RCC 7860 (cell line): ENCODE results near the gene TMEM127.
"Not testable (repeated sequence)": the region's sequence is repeated elsewhere in the genome, so short reads cannot be mapped to it uniquely, and the experiment has no call there.

Source experiments
- DNase-seq: peaks from one replicate; pipeline ENCODE4 v3.0.0-alpha.2; 2015; ENCODE audit warnings: low spot score
- FAIRE-seq: peaks from 2 replicates; lab custom pipeline; 2012; peaks lifted over from hg19 to GRCh38; lab: Jason Lieb, UNC

TMEM127 gene

DNA sequence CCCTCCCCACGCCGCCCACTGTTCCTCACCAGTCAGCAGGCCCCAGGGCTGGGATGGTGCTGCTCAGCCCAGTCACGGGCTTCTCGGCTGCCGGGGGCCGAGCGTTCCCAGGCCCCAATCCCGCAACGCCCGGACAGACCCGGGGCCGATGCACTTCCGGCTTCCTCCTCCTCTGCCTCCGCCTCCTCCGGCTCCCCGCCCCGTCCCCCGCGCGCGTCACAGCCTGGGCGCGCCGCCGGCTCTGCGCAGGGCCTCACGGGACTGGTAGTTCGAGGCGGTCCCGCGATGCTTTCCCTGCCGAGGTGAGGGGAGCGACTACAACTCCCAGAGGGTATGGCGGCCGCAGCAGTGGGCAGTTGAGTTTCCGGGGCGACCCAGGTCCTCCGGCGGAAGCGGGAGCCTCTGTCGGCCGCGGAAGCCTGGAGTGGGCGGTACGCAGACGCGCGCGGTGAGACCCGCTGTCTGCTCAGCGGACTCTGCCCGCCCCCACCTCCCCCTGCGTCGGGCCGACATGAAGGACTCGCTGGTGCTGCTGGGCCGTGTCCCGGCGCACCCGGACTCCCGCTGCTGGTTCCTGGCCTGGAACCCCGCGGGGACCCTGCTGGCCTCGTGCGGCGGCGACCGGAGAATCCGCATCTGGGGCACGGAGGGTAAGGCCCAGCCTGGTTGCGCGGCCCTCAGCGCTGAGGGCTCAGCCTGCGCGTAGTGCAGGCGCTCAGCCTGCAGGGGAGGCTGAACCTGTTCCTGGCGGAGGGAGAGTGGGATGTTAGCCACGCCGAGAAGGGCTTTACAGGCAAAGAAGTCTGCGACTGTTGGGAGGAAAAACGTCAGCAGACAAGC lies at the start of gene TMEM127, which contains the start of gene CIAO1:
TSS of gene TMEM127 (minus strand) at position 158 of the 840 bp plus-strand sequence. CDS start 616 bp downstream, outside the sequence.
TSS of gene CIAO1 (plus strand) at position 386 of the 840 bp plus-strand sequence. CDS start at position 512, 126 bp downstream.
- peak; percentile 34 for FAIRE-seq

GRCh38 chr2:96315005-96315399 lies 49.2 kb upstream of the TMEM127 start:
- no peak for DNase-seq
- FAIRE-seq, result no peak

More for the DNA sequence above, at the start of gene TMEM127, which contains the start of gene CIAO1:
- peak; percentile 95 for DNase-seq

DNA sequence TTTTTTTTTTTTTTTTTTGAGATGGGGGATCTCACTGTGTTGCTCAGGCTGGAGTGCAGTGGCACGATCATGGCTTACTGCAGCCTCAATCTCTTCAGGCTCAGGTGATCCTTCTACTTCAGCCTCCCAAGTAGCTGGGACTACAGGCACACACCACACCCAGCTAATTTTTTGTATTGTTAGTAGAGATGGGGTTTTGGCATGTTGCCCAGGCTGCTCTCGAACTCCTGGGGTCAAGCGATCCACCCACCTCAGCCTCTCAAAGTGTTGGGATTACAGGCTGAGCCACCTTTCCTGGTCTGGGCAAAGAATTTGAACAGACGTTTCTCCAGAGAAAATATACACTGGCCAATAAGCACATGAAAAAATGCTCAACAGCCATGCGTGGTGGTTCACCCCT lies 42.5 kb upstream of the TMEM127 start:
- no peak for DNase-seq
- FAIRE-seq, result no peak

DNA sequence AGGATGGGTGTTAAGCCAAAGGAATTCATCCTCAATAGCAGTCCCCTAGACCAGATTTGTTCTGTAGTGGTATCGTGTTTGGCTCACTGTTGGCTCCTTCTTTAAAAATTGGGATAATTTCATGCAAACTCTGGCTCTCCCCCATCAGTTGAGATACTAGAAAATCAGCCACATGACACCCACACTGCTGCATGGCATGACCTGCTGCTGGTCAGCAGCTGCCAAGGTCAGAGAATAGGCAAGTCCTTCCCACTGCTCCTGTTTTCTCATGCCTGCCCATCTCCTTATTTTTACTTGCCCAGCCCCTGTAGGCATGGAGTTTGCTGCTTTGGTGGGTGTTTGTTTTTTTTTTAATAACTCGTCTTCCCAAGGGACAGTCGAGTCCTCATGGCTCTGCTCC lies 40.6 kb upstream of the TMEM127 start:
- DNase-seq, result no peak
- no peak for FAIRE-seq

DNA sequence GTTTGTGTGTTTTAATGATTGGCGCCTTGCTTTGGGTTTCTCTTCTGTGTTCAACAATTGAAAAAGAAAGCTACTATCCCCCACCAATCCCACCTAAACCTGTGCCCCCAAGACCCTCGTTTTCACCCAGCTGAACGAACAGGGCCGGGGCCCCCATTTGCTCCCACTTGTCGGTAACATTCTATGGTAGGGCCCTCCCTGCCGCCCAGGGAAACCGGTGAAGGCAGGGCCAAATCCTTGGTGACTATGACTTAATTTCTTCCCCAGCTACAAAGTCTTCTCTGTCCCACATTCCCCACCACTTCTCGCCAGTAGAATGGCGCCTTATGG lies 40.1 kb upstream of the TMEM127 start:
- no peak for DNase-seq
- FAIRE-seq, result no peak

DNA sequence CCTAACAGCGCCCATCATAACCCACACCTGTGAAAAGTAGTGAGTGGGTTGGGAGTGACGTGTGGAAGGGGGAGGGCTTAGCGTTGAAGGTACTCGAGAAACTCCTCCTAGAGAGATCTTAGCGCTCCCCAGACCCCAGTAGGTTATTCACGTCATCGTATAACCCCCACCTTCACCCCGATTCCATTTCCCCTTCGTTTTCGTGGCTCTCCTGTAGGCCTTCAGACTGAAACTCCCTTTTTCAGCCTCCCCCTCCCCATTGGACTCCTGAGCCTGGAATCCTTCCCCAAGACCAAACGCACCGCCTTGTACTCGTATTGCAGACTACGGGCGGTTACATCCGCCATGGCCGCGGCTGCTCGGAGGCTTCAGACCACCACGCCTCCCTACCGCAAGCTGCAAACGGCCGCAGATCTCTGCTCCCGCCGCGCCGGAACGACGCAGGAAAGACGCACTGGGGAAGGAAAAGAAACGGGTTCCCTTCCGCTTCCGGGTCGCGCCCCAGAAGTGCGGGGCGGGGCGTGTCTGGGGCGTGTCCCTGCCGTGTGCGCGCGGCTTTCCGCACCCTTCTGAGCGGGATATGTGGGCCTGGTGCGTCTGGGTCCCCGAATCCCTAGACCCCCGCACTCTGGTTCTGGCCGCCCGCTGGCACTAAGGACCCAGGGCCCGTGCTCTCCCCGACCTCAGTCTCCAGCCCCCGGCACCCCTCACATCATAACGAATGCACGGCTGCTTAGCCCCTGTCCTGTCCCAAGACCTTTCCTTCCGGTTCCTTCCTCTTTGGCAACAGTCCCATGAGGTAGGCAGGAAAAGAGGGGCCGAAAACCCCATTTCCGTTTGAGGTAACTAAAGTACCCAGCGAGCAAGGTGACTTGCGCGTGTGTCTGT lies 39.5 kb upstream of the TMEM127 start, which contains the start of gene SNRNP200:
TSS of gene SNRNP200 (minus strand) at position 456 of the 888 bp plus-strand sequence. CDS start at position 347, 109 bp downstream.
- DNase-seq (peak; percentile 69), FAIRE-seq (no peak)

DNA sequence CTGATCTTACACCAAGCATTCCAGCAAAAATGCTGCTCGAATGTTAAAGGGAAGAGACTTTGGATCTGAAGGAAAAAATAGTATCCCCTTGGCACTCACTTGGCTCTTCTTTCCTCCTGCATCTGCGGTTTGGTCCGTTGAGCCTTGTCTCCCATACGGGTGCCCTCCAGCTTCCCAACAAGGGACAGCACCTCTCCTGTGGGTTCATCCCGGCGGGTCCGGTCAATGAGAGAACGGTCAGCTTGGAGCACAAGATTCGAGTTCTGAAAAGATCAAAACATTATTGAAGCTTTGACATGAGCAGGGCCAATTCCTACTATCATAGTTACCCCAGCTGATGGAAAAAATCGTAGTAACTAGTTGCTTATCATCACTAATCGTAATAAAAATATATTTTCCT lies 38.8 kb upstream of the TMEM127 start:
- FAIRE-seq (no peak), DNase-seq (no peak)

GRCh38 chr2:96301865-96302264 lies 36.1 kb upstream of the TMEM127 start:
- FAIRE-seq (no peak), DNase-seq (no peak)

DNA sequence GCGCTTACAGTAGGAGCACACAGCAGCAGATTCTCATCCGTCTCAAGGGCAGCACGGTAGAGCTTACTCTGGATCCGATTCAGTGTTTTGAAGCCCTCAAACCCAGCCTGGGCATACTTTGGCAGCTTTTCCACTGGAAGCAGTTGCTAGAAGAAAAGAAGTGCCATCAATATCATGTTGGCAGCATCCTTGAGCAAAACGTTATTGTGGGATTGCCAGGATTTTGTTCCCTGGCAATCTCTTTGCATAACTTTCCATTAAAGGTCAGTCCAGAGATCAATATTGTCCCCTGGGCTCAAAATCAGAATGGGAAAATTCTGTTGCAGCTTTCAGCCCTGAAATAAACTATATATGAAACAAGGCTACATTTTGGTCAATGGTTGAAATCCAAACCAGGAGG lies 31.1 kb upstream of the TMEM127 start:
- DNase-seq, result no peak
- no peak for FAIRE-seq

- not testable (repeated sequence) for DNase-seq, FAIRE-seq
These were observed 28.5 kb upstream of the TMEM127 start for GRCh38 chr2:96294271-96294670.

DNA sequence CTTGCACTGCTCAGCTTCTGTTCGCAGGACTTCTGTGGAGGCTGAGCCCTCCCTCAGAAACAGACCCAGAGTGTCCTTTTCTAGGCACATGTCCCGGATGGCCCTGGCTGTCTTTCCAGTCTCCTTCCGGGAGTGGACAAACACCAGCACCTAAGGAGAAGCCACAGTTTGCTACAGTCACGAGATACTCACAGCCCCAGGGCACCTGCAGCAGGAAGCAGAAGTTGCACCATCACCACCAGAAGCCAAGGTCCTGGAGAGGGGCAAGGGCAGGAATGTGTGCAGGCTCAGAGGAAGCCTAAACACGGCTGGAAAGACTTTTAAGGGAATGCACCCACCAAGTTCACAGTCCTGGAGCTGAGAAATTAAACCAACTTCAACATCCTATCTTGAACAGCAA lies 26.0 kb upstream of the TMEM127 start:
- no peak for FAIRE-seq

DNA sequence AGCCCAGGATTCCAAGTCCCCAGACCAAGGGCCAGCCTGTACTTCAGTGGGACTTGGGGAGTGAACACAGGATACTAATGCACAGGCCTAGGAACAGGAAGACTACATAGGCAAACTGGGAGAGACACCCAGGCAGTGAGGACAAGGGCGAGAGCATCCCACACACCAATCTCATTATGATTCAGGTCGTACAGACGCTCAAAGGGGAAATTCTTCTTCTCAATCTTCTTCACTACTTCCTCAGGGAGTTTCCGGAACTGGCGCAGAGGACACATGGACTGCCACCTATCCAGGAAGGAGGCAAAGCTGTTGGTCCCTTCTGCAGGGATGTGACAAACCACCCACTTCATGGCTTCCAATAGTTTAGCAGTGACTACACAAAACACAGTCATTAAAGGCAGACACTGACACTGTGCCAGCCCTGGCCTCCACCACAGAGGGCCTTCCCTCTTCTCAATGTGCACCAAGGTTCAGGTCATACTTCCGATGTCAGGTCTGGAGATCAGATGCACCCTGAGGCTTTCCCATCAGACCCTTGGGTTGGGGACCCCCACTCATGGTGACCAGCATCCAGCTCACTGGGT lies 21.6 kb upstream of the TMEM127 start:
- FAIRE-seq (no peak), DNase-seq (no peak)

More for the DNA sequence above, 26.0 kb upstream of the TMEM127 start:
- no peak for DNase-seq

DNA sequence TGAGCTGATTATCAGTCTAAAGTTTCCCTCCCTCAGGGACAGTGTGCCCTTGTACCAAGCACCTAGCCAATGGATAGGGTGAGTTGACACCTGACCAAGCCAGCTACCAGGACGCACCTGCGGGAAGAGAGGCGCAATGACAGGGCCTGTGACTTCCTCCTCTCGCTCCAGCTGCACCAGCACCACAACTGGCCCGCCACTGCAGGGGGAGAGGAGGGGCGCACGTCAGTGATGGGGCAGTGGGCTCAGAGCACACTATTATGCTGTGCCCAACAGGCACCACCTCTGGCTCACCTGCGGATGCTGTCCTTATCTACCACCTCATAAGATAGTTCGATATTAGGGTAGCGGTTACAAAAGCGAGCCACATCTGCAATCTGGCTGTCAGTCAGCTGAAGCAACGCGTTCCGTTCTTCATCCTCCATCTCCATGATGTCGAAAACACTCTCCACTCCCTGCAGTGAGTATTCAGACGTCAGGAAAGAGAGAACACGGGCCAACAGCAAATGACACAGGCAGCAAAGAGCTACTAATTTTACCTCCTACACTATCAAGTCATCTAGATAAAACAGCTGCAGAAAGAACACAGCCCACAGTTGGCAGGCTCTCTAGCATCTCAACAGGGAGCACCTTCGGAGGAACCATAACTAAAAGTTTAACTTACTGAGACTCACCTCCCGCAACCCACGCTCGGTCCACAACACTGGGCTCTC lies 11.1 kb upstream of the TMEM127 start:
- no peak for FAIRE-seq
- no peak for DNase-seq

DNA sequence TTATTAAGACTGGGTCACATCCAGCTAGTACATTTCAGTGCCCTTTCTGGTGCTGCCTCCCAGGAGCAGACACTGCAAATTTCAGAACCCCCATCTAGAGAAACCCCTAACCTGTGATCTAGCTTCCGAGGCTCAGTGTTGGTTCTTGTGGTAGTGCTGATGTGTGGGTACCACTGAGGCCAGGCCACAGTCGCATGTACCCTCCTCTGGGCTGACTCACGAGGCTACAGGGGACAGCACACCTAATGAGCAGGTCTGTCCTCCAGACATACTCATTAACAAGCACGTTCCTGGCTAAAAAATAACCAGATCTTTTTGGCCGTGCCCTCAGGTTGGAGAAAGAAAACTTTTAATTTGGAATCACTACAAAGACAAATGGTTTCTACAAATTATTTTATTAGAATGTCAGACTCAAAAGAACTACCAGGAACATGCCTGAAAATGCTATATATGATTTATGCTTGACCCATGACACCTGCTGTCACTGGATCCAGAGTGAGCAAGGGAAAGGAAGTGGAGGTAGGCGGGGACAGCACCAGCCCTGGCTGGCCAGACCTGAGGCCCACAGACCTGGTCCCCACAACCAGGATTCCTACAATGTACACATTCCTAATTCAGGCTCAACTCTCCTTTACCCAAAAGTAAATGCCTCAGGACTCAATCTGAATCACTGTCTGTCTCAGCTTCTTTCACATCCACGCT lies 8.7 kb upstream of the TMEM127 start:
- FAIRE-seq (no peak), DNase-seq (no peak)

DNA sequence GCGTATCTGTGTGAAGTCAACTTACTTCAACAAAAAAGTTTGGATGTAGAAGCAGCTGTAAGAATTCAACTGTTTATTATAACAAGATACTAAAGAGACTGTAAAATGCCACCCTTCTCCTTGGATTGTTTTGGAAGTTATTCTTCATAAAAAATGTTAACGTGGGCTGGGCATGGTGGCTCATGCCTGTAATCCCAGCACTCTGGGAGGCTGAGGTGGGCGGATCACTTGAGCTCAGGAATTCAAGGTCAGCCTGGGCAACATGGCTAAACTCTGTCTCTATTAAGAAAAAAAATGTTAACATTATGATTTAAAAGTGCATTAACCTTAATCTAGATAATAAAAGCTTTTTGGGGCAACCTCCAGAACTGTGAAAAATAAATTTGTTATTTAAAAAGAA lies 8.0 kb upstream of the TMEM127 start:
- DNase-seq (no peak), FAIRE-seq (no peak)

DNA sequence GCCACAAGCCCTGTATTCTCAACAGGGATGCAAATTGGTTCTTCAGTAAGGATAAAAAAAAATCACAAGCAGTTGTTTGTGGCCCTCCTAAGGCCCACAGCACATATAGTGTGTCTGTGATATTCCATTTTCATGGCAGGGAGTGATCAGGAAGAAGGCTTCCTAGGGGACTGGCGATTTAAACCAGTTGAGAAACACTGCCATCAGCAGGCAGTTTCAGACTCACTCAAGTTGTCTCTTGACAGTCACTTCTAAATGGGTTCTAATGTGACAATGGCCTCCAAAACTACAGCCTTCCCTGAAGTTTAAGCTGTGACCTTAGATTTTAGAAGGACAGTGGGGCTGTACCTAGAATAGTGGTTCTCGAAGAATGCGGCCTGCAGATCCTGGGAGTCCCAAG lies 6.2 kb upstream of the TMEM127 start:
- no peak for DNase-seq
- FAIRE-seq, result no peak

GRCh38 chr2:96267159-96267971 lies 1.6 kb upstream of the TMEM127 start:
- DNase-seq, result peak; percentile 18

GRCh38 chr2:96265349-96265839 lies 403 bp downstream of the TMEM127 start:
- DNase-seq (no peak), FAIRE-seq (no peak)

More at GRCh38 chr2:96267159-96267971, 1.6 kb upstream of the TMEM127 start:
- FAIRE-seq, result no peak
